Hepatocyte (in vitro differentiated cells): ENCODE data around the gene DNAJB11. TPM values are rescaled to one million over a fixed set of nuclear protein-coding genes. Genes with fewer than 3 reads are reported as not detected.

Experiments used
- DNase-seq: peaks from one replicate; pipeline ENCODE4 v3.0.0-alpha.2; 2016; ENCODE audit warnings: low spot score
- H2AFZ ChIP-seq: fragments of 200-600 bp; sonication (generic); 2 replicates; pipeline ENCODE4 v1.6.0; 2016; ENCODE audit warnings: antibody characterized with exemption, mild to moderate bottlenecking
- H3K27ac ChIP-seq: fragments of 200-600 bp; sonication (generic); 2 replicates; pipeline ENCODE4 v1.5.1; 2016; ENCODE audit warnings: mild to moderate bottlenecking
- H3K27me3 ChIP-seq: fragments of 200-600 bp; sonication (generic); 2 replicates; pipeline ENCODE4 v1.6.1; 2016
- H3K36me3 ChIP-seq: fragments of 200-600 bp; sonication (generic); replicated peaks from 2 replicates; pipeline ENCODE4 v1.5.1; 2016; ENCODE audit warnings: low read depth; ENCODE audit not compliant: insufficient read depth
- H3K4me1 ChIP-seq: fragments of 200-600 bp; sonication (generic); 2 replicates; pipeline ENCODE4 v1.5.1; 2016; ENCODE audit warnings: mild to moderate bottlenecking, moderate library complexity; ENCODE audit not compliant: insufficient read depth
- H3K4me2 ChIP-seq: fragments of 200-600 bp; sonication (generic); 2 replicates; pipeline ENCODE4 v1.6.0; 2016
- H3K4me3 ChIP-seq: fragments of 200-600 bp; sonication (generic); 2 replicates; pipeline ENCODE4 v1.5.1; 2016; ENCODE audit warnings: mild to moderate bottlenecking
- H3K79me2 ChIP-seq: fragments of 200-600 bp; sonication (generic); 2 replicates; pipeline ENCODE4 v1.6.0; 2017; ENCODE audit warnings: mild to moderate bottlenecking
- H3K9me2 ChIP-seq: fragments of 200-600 bp; sonication (generic); replicated peaks from 2 replicates; pipeline ENCODE4 v1.6.0; 2017; ENCODE audit warnings: mild to moderate bottlenecking; ENCODE audit not compliant: insufficient read depth
- H3K9me3 ChIP-seq: fragments of 200-600 bp; sonication (generic); 2 replicates; pipeline ENCODE4 v1.5.1; 2016; ENCODE audit warnings: low read depth, mild to moderate bottlenecking
- H4K20me1 ChIP-seq: fragments of 200-600 bp; sonication (generic); 2 replicates; pipeline ENCODE4 v1.6.0; 2016; ENCODE audit warnings: mild to moderate bottlenecking; ENCODE audit not compliant: insufficient read depth, poor library complexity, severe bottlenecking
- EZH2 ChIP-seq: fragments of 200-600 bp; sonication (generic); IDR thresholded peaks from 2 replicates; pipeline ENCODE4 v1.6.1; 2016; ENCODE audit warnings: antibody characterized with exemption, mild to moderate bottlenecking, borderline replicate concordance
- EZH2phosphoT487 ChIP-seq: fragments of 200-600 bp; sonication (generic); IDR thresholded peaks from one replicate; pipeline ENCODE4 v1.6.1; 2018; ENCODE audit warnings: antibody characterized with exemption, mild to moderate bottlenecking, low read depth, moderate library complexity; ENCODE audit not compliant: unreplicated experiment, severe bottlenecking
- WGBS: methylation state at CpG from one replicate; pipeline ENCODE4 v1.1.6; 2016; ENCODE audit warnings: low lambda C conversion rate; ENCODE audit errors: missing lambda C conversion rate; 5-methylcytosine and 5-hydroxymethylcytosine counted together
- polyA plus RNA-seq: library from polyadenylated mRNA; unstranded; fragments of >200 nt; fragmentation: Nextera tagmentation; extraction: Ambion mirVana; gene quantifications from 2 replicates; pipeline ENCODE4 v1.2.1, GENCODE V29; 2016
- total RNA-seq: library from RNA; depleted of rRNA; stranded (reverse); fragments of >200 nt; gene quantifications from 2 replicates; pipeline ENCODE4 v1.2.3, GENCODE V29; 2014
- TF ChIP-seq, protein P1 (sequence below): fragments of 200-600 bp; sonication (generic); IDR thresholded peaks from 2 replicates; pipeline ENCODE4 v1.5.1; 2016; ENCODE audit warnings: antibody characterized with exemption, mild to moderate bottlenecking; ENCODE audit not compliant: poor library complexity

The DNAJB11 gene
- total and polyA plus RNA-seq, 2 experiments from 2014 or later: 103 to 148 TPM

- no peaks in the 10 kb centered on the region for H3K9me3 ChIP-seq
- no peak for DNase-seq
- no peaks in the 10 kb centered on the region for H3K4me1 ChIP-seq
- no peak overlapping the region for H3K4me3 ChIP-seq
- no peaks in the 10 kb centered on the region for H3K27me3 ChIP-seq
- H3K36me3 ChIP-seq: no peaks in the 10 kb centered on the region
- no peak overlapping the region for H3K4me2 ChIP-seq
- no peaks in the 10 kb centered on the region for H3K79me2 ChIP-seq
- 24% methylated on average over 2 of the region's 2 CpGs for WGBS
- no peaks in the 10 kb centered on the region for H3K9me2 ChIP-seq
- no peak overlapping the region for H3K27ac ChIP-seq
- no peaks in the 10 kb centered on the region for H4K20me1 ChIP-seq
- TF ChIP-seq, protein P1, sequence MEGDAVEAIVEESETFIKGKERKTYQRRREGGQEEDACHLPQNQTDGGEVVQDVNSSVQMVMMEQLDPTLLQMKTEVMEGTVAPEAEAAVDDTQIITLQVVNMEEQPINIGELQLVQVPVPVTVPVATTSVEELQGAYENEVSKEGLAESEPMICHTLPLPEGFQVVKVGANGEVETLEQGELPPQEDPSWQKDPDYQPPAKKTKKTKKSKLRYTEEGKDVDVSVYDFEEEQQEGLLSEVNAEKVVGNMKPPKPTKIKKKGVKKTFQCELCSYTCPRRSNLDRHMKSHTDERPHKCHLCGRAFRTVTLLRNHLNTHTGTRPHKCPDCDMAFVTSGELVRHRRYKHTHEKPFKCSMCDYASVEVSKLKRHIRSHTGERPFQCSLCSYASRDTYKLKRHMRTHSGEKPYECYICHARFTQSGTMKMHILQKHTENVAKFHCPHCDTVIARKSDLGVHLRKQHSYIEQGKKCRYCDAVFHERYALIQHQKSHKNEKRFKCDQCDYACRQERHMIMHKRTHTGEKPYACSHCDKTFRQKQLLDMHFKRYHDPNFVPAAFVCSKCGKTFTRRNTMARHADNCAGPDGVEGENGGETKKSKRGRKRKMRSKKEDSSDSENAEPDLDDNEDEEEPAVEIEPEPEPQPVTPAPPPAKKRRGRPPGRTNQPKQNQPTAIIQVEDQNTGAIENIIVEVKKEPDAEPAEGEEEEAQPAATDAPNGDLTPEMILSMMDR: no peak
- TF ChIP-seq EZH2: no peak
- no peak for TF ChIP-seq EZH2phosphoT487
- no peak overlapping the region for H2AFZ ChIP-seq
Observed at GRCh38 chr3:186523434-186523833, 47.1 kb upstream of the DNAJB11 start.

DNA sequence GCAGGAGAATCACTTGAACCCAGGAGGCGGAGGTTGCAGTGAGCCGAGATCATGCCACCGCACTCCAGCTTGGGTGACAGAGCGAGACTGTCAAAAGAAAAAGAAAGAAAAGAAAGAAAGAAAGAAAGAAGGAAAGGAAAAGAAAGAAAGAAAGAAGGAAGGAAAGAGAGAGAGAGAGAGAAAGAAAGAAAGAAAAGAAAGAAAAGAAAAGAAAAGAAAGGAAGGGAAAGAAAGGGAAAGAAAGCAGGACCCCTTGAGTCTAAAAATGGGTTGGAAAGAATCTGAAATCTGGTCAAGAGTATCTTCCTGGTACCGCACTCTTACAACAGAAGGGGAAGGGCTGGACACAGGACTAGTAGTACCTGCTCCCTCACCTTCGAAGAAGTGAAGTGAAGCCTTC, 45.9 kb upstream of the DNAJB11 start:
- H3K4me3 ChIP-seq: no peak overlapping the region
- H2AFZ ChIP-seq: no peak overlapping the region
- no peaks in the 10 kb centered on the region for H3K9me3 ChIP-seq
- TF ChIP-seq EZH2 (no peak), EZH2phosphoT487 (no peak)
- TF ChIP-seq, protein P1: no peak
- H3K4me2 ChIP-seq: no peak overlapping the region
- H3K27ac ChIP-seq: no peak overlapping the region
- H3K4me1 ChIP-seq: no peaks in the 10 kb centered on the region
- WGBS: 93% methylated on average over 6 of the region's 6 CpGs
- no peaks in the 10 kb centered on the region for H3K36me3 ChIP-seq
- no peaks in the 10 kb centered on the region for H3K9me2 ChIP-seq
- H3K79me2 ChIP-seq: no peaks in the 10 kb centered on the region
- H3K27me3 ChIP-seq: no peaks in the 10 kb centered on the region
- H4K20me1 ChIP-seq: no peaks in the 10 kb centered on the region
- DNase-seq: no peak

DNA sequence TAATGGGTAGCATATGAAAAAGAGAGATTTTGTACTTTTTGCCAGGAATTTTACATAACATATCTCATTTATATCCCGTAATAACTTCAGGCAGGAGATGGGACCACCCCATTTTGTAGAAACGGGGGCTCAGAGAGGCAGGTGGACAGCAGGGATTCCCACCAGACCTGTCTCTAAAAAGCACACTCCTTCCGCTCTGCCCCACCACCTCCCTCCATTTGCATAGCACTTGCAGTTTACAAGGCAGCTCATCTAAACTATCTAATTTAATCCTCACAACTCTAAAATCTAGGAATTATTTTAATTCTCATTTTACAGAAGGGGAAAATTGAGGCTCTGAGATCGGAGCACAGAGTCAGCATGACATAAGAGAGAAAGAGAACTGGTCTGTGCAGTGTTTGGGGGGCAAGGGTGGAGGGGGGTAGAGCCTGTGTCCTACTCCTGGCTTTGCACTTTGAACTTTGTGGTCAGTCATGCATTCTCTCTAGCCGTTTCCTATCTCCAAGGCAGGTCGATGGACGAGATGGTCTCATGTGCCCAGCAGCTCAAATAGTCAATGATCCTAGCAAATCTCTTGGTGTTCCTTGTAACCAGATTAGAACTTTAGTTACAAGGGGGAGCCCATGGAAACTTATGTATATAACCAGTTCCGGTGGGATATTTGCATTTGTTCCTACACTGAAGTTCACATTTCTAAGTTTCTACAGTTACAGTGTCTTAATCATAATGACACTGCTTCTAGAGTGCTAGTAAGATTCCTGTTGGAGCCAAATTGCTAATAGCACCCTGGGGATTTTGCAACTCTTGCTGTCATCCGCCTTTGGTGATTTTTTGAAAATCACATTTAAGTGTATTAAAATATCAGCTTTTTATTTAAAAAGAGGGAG, 44.9 kb upstream of the DNAJB11 start:
- no peaks in the 10 kb centered on the region for H3K4me1 ChIP-seq
- WGBS: 69% methylated on average over 9 of the region's 9 CpGs
- DNase-seq: no peak
- no peak overlapping the region for H3K4me2 ChIP-seq
- no peaks in the 10 kb centered on the region for H3K36me3 ChIP-seq
- no peaks in the 10 kb centered on the region for H4K20me1 ChIP-seq
- no peak overlapping the region for H3K4me3 ChIP-seq
- TF ChIP-seq, protein P1: no peak
- TF ChIP-seq EZH2phosphoT487 (no peak), EZH2 (no peak)
- H3K79me2 ChIP-seq: no peaks in the 10 kb centered on the region
- no peaks in the 10 kb centered on the region for H3K27me3 ChIP-seq
- no peak overlapping the region for H3K27ac ChIP-seq
- no peaks in the 10 kb centered on the region for H3K9me3 ChIP-seq
- no peak overlapping the region for H2AFZ ChIP-seq
- H3K9me2 ChIP-seq: no peaks in the 10 kb centered on the region

DNA sequence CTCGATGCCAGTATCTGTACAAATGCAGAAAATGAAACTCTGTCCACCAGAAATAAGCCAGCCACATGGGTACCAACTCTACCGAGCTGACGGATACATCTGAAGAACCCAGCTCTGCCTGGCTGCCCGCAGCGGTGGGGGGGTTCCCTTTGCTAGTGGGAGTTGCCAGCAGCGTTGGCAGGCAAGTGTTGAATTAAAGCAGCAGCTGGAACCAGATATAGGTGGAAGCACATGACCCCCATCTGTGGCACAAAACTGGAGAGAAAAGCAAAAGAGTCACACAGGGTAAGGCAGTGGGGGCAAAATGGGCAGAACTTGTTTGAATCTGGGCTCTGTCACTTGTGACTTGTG, 44.3 kb upstream of the DNAJB11 start:
- Histone ChIP-seq H4K20me1 (no peaks in the 10 kb centered on the region), H3K27ac (no peak overlapping the region), H3K4me1 (no peaks in the 10 kb centered on the region), H2AFZ (no peak overlapping the region), H3K79me2 (no peaks in the 10 kb centered on the region), H3K36me3 (no peaks in the 10 kb centered on the region), H3K9me3 (no peaks in the 10 kb centered on the region), H3K9me2 (no peaks in the 10 kb centered on the region), H3K4me2 (no peak overlapping the region), H3K27me3 (no peaks in the 10 kb centered on the region), H3K4me3 (no peak overlapping the region)
- TF ChIP-seq, protein P1: no peak
- TF ChIP-seq EZH2 (no peak), EZH2phosphoT487 (no peak)
- WGBS: 94% methylated on average over 6 of the region's 6 CpGs
- DNase-seq: no peak
